ENCODE data around the gene CATSPER3. TPM values are rescaled to one million over a fixed set of nuclear protein-coding genes. Genes with fewer than 3 reads are reported as not detected.
A peak's percentile ranks its signal among the peaks of the same experiment; 100 is the strongest.

Gene CATSPER3
- total RNA-seq, 1 experiment from 2014 or later = 0.37 TPM

- Mint-ChIP-seq H3K4me1 (peaks cover 34% of the 10 kb centered on the region), H3K4me3 (0 out of 2 replicates have a peak overlapping the region, but pooled peaks have one; percentile 41), H3K36me3 (no peaks in the 10 kb centered on the region), H3K9me3 (no peaks in the 10 kb centered on the region), H3K27ac (no peak overlapping the region), H3K27me3 (ENCODE audit: low read depth) (peaks cover 92% of the 10 kb centered on the region)
- CTCF ChIA-PET = no interaction called here
- no peak for ATAC-seq
- no peak for TF ChIP-seq E2F4 (CRISPR knock-in tag; IDR thresholded peaks at IDR 0.05; ENCODE audit: borderline replicate concordance, low read depth)
- no peak for TF ChIP-seq ZNF317 (CRISPR knock-in tag; IDR thresholded peaks at IDR 0.05; ENCODE audit: borderline replicate concordance, low read depth)
- TF ChIP-seq GABPB1 (CRISPR knock-in tag; IDR thresholded peaks at IDR 0.05) = no peak
- DNase-seq (ENCODE audit: low spot score) = no peak
- POLR2A ChIA-PET = interaction anchor here (0.8 to 1.9 kb wide), 2 partner anchors 9 to 154 kb away, joined by 3 to 6 read pairs; no protein-coding TSS in a partner anchor
Measured at GRCh38 chr5:135037519-135038204, 70.0 kb downstream of the CATSPER3 start.

- DNase-seq (ENCODE audit: low spot score) = no peak
- peaks cover 31% of the 10 kb centered on the region for H3K4me1 Mint-ChIP-seq
- TF ChIP-seq USF1 (CRISPR knock-in tag; IDR thresholded peaks at IDR 0.05) (no peak), AR (CRISPR knock-in tag; IDR thresholded peaks at IDR 0.05) (no peak), ESRRA (CRISPR knock-in tag; IDR thresholded peaks at IDR 0.05; ENCODE audit: borderline replicate concordance) (no peak), STAT6 (CRISPR knock-in tag; conservative IDR thresholded peaks at IDR 0.05; ENCODE audit: low read depth) (no peak), CBFB (CRISPR knock-in tag; IDR thresholded peaks at IDR 0.05; ENCODE audit: low read depth) (no peak), HMGA2 (CRISPR knock-in tag; IDR thresholded peaks at IDR 0.05) (no peak), GABPB1 (CRISPR knock-in tag; IDR thresholded peaks at IDR 0.05) (no peak), JAZF1 (CRISPR knock-in tag; IDR thresholded peaks at IDR 0.05) (no peak), ZNF671 (CRISPR knock-in tag; IDR thresholded peaks at IDR 0.05) (no peak), PREB (CRISPR knock-in tag; IDR thresholded peaks at IDR 0.05; ENCODE audit: borderline replicate concordance) (no peak)
- TF ChIP-seq, protein P1, sequence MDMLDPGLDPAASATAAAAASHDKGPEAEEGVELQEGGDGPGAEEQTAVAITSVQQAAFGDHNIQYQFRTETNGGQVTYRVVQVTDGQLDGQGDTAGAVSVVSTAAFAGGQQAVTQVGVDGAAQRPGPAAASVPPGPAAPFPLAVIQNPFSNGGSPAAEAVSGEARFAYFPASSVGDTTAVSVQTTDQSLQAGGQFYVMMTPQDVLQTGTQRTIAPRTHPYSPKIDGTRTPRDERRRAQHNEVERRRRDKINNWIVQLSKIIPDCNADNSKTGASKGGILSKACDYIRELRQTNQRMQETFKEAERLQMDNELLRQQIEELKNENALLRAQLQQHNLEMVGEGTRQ (CRISPR knock-in tag; IDR thresholded peaks at IDR 0.05) = no peak
- no peaks in the 10 kb centered on the region for H3K36me3 Mint-ChIP-seq
- ChIA-PET CTCF (no interaction called here), POLR2A (interaction anchor here (0.8 to 1.9 kb wide), 2 partner anchors 10 to 153 kb away, joined by 3 to 6 read pairs; no protein-coding TSS in a partner anchor)
- H3K4me3 Mint-ChIP-seq = peak overlapping the region; percentile 41
- H3K27ac Mint-ChIP-seq = no peak overlapping the region
- no peak for ATAC-seq
- no peaks in the 10 kb centered on the region for H3K9me3 Mint-ChIP-seq
- H3K27me3 Mint-ChIP-seq (ENCODE audit: low read depth) = peaks cover 92% of the 10 kb centered on the region
Measured at GRCh38 chr5:135038205-135038812, 70.6 kb downstream of the CATSPER3 start.

Data from WTC11 (cell line).